AG04450 (cell line): ENCODE results near the gene TUBGCP2. TPM values are rescaled to one million over a fixed set of nuclear protein-coding genes. Genes with fewer than 3 reads are reported as not detected.
A peak's percentile ranks its signal among the peaks of the same experiment; 100 is the strongest.
"Not testable (repeated sequence)": the region's sequence is repeated elsewhere in the genome, so short reads cannot be mapped to it uniquely, and the experiment has no call there.

Source experiments
- CTCF ChIA-PET: fragments of 300-600, 350-600 bp; formaldehyde crosslinking; extraction: SDS; loops from one replicate; lab custom pipeline; 2022; ENCODE audit warnings: antibody characterized with exemption, inconsistent platforms; lab: Charles Lee
- POLR2A ChIA-PET: fragments of 350-600 bp; formaldehyde crosslinking; extraction: SDS; loops from one replicate; lab custom pipeline; 2021; ENCODE audit warnings: antibody characterized with exemption, inconsistent platforms; lab: Yijun Ruan, JAX
- DNase-seq: peaks from one replicate; pipeline ENCODE4 v3.0.0-alpha.2; 2011; ENCODE audit warnings: low read depth, low spot score
- H3K27ac ChIP-seq: one replicate; pipeline ENCODE4 v1.5.1; 2012; ENCODE audit warnings: low read depth, low read length, control low read depth
- H3K27me3 ChIP-seq: one replicate; pipeline ENCODE4 v1.6.0; 2012; ENCODE audit warnings: low read length; ENCODE audit not compliant: control insufficient read depth, insufficient read depth
- H3K4me3 ChIP-seq: 2 replicates; pipeline ENCODE4 v1.5.1; 2011; ENCODE audit warnings: mild to moderate bottlenecking, low read depth, low read length, control low read depth
- H3K9me3 ChIP-seq: 2 replicates; pipeline ENCODE4 v1.5.1; 2012; ENCODE audit warnings: low read length; ENCODE audit not compliant: control insufficient read depth, insufficient read depth
- polyA plus RNA-seq: library from polyadenylated mRNA; depleted of rRNA; stranded (reverse); fragments of >200 nt; gene quantifications from 2 replicates; pipeline ENCODE4 v1.2.3, GENCODE V29; 2011
- TF ChIP-seq, protein P1 (sequence below): IDR thresholded peaks from 2 replicates; pipeline ENCODE4 v1.5.1; 2011; ENCODE audit warnings: low read depth, low read length, control low read depth, inconsistent platforms

The TUBGCP2 gene
- polyA plus RNA-seq, 1 experiment = 40.0 TPM

DNA sequence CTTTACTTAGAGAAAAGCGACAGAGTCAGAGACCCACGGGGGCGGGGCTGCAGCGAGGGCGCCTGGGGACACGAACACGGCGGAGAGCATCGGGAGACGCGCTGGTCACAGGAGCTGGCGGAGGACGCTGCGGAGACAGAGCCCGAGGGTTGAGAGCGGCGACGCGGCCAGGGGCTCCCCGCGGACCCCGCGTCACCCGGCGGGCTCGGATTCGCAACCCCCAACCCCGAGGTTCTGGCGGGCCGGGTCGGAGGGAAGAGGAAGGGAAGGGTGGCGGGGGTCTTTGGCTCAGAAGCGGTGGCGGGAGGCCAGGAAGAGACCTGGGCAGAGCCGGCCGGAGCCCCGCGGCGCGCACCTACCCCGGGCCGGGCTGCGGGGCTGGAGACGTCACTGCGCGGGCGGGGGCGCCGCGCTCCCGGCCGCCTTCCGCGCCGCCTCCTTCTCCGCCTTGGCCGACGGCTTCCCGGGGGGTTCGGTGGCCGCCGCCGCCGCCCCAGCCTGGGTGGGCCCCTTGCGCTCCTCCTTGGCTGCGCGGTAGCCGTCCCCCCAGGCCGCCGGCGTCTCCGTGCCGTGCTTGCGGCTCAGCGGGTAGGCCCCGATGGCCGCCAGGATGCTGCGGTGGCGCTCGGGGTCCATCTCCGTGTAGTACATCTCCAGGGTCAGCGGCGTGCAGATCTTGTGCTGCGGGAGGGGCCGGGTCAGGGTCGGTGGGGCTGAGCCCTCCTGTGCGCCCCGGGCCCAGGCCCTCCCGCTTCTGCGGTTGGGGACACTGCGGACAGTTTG, 17.0 kb upstream of the TUBGCP2 start:
- peak overlapping the region; percentile 56 for H3K4me3 ChIP-seq
- CTCF ChIA-PET = no interaction called here
- peaks cover 4% of the 10 kb centered on the region for H3K9me3 ChIP-seq
- TF ChIP-seq, protein P1, sequence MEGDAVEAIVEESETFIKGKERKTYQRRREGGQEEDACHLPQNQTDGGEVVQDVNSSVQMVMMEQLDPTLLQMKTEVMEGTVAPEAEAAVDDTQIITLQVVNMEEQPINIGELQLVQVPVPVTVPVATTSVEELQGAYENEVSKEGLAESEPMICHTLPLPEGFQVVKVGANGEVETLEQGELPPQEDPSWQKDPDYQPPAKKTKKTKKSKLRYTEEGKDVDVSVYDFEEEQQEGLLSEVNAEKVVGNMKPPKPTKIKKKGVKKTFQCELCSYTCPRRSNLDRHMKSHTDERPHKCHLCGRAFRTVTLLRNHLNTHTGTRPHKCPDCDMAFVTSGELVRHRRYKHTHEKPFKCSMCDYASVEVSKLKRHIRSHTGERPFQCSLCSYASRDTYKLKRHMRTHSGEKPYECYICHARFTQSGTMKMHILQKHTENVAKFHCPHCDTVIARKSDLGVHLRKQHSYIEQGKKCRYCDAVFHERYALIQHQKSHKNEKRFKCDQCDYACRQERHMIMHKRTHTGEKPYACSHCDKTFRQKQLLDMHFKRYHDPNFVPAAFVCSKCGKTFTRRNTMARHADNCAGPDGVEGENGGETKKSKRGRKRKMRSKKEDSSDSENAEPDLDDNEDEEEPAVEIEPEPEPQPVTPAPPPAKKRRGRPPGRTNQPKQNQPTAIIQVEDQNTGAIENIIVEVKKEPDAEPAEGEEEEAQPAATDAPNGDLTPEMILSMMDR = no peak
- no peak for DNase-seq
- H3K27ac ChIP-seq = no peak overlapping the region
- peaks cover 17% of the 10 kb centered on the region for H3K27me3 ChIP-seq
- POLR2A ChIA-PET = no interaction called here

DNA sequence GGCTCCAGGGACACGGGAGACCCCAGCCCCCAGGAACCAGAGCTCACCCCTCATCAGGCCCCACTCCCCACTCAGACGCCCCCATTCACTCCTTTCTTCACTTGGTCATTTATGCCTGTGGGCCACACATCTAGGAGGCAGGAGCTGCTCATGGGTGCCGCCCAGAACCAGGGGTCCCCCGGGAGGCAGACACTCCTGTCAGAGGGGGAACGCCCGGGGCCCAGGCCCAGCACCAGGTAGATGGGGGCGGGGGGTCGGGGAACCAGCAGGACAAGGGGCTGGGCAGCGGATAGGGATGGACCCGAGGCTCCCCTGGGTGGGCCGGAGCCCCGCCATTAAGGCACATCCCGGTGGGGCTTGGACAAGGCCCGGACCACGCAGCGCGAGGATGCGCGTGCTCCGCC, 16.2 kb upstream of the TUBGCP2 start:
- TF ChIP-seq, protein P1 = no peak
- no peak overlapping the region for H3K27ac ChIP-seq
- DNase-seq = no peak
- H3K9me3 ChIP-seq = peaks cover 7% of the 10 kb centered on the region
- peaks cover 17% of the 10 kb centered on the region for H3K27me3 ChIP-seq
- CTCF ChIA-PET = interaction anchor here (0.6 to 1.7 kb wide), 3 partner anchors 10 to 466 kb away, joined by 3 read pairs; no protein-coding TSS in a partner anchor
- peak overlapping the region; percentile 56; the same call in 1 of the 2 replicates for H3K4me3 ChIP-seq
- POLR2A ChIA-PET = interaction anchor here (0.6 kb wide), 1 partner anchor 32 kb away, joined by 5 read pairs; no protein-coding TSS in a partner anchor

DNA sequence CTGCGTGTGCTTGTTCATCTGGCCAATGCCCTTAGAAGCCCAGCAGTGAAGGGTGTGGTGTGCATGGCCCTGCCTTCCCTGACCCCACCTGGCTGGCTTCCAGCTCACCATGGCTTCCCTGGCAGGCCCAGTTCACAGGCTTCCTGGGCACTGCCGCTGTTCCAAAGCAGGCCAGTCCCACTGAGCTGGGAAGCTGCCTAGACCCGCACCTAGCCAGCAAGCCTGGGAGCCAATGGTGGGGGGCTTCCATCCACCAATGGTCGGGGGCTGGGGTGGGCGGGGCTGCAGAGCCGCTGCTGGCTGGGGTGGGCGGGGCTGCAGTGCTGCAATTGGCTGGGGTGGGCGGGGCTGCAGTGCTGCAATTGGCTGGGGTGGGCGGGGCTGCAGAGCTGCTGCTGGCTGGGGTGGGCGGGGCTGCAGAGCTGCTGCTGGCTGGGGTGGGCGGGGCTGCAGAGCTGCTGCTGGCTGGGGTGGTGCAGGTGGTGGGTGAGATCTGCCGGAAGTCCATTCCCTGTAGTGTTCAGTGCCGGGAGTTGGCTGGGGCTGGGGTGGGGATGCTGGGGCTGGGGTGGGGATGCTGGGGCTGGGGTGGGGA, 15.6 kb upstream of the TUBGCP2 start:
- ChIA-PET POLR2A (interaction anchor here (0.6 kb wide), 1 partner anchor 31 kb away, joined by 5 read pairs; no protein-coding TSS in a partner anchor), CTCF (interaction anchor here (0.6 to 1.7 kb wide), 5 partner anchors 10 to 466 kb away, joined by 3 read pairs; no protein-coding TSS in a partner anchor)
- peak overlapping the region; percentile 7; the same call in 1 of the 2 replicates for H3K4me3 ChIP-seq
- H3K27me3 ChIP-seq = peaks cover 17% of the 10 kb centered on the region
- peaks cover 7% of the 10 kb centered on the region for H3K9me3 ChIP-seq
- no peak for DNase-seq
- no peak overlapping the region for H3K27ac ChIP-seq
- TF ChIP-seq, protein P1 = no peak

DNA sequence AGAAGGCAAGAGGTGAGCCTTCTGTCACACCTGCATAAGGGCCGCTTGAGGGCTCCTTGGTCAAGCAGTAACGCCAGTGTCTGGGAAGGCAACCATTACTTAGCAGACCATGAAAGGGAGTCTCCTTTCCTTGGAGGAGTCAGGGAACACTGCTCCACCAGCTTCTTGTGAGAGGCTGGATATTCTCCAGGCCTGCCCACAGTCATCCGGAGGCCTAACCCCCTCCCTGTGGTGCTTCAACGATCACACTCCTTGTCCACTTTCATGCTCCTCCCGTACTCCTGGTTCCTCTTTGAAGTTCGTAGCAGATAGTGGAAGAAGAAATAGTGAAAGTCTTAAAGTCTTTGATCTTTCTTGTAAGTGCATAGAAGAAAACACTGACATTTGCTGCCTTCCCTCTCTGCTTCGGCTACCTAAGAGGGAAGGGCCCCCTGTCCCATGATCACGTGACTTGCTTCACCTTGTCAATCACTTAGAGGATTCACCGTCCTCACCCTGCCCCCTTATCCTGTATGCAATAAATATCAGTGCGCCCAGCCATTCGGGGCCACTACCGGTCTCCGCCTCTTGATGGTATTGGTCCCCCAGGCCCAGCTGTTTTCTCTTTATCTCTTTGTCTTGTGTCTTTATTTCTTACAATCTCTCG, 13.5 kb upstream of the TUBGCP2 start:
- CTCF ChIA-PET, H3K4me3 ChIP-seq, DNase-seq, H3K27ac ChIP-seq, POLR2A ChIA-PET, H3K9me3 ChIP-seq: not testable (repeated sequence)
- H3K27me3 ChIP-seq = peaks cover 17% of the 10 kb centered on the region

DNA sequence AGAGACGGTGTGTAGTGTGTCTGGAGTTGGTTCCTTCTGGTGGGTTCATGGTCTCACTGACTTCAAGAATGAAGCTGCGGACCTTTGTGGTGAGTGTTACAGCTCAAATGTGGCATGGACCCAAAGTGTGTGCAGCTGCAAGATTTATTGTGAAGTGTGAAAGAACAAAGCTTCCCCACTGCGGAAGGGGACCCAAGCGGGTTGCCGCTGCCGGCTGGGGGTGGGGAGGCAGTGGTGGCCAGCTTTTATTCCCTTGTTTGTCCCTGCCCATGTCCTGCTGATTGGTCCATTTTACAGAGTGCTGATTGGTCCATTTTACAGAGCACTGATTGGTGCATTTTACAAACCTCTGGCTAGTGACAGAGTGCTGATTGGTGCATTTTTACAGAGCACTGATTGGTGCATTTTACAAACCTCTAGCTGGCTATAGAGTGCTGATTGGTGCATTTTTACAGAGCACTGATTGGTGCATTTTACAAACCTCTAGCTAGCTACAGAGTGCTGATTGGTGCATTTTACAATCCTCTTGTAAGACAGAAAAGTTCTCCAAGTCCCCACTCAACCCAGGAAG, 12.3 kb upstream of the TUBGCP2 start:
- H3K27ac ChIP-seq, H3K27me3 ChIP-seq, H3K4me3 ChIP-seq, POLR2A ChIA-PET, DNase-seq: not testable (repeated sequence)
- CTCF ChIA-PET = interaction anchor here (1.2 to 1.4 kb wide), 2 partner anchors 9 to 13 kb away, joined by 7 to 9 read pairs; no protein-coding TSS in a partner anchor
- H3K9me3 ChIP-seq = peaks cover 11% of the 10 kb centered on the region
